Testis (tissue), 3 donors: ENCODE data around the gene GRM5. TPM values are rescaled to one million over a fixed set of nuclear protein-coding genes. Genes with fewer than 3 reads are reported as not detected.

Experiments used
- DNase-seq: peaks from one replicate; pipeline ENCODE4 v3.0.0-alpha.2; 2019
- H3K27ac ChIP-seq, 2 donors: fragments of 200-600 bp; sonication (generic); one replicate each; pipeline ENCODE4 v1.5.1; 2019
- H3K27me3 ChIP-seq: fragments of 200-600 bp; sonication (generic); one replicate; pipeline ENCODE4 v1.5.1; 2019
- H3K36me3 ChIP-seq: fragments of 200-600 bp; sonication (generic); one replicate; pipeline ENCODE4 v1.5.1; 2017; ENCODE audit warnings: low read depth; ENCODE audit errors: missing control alignments
- H3K4me1 ChIP-seq: fragments of 200-600 bp; sonication (generic); one replicate; pipeline ENCODE4 v1.5.1; 2019
- H3K4me3 ChIP-seq, 2 donors: fragments of 200-600 bp; sonication (generic); one replicate each; pipeline ENCODE4 v1.5.1; 2017 to 2019
- H3K9me3 ChIP-seq: fragments of 200-600 bp; sonication (generic); one replicate; pipeline ENCODE4 v1.5.1; 2017
- CTCF ChIP-seq, 3 experiments: fragments of 450-650 bp in 2 of 3; fragments of 200-600 bp in 1 of 3; sonication (generic) in 1 of 3; IDR thresholded peaks; one replicate each; pipeline ENCODE4 v1.5.1; 2016 to 2019; ENCODE audit warnings: antibody characterized with exemption in 3 of 3, mild to moderate bottlenecking in 2 of 3, moderate library complexity in 1 of 3
- POLR2A ChIP-seq: fragments of 450-650 bp; IDR thresholded peaks from one replicate; pipeline ENCODE4 v1.6.1; 2017; ENCODE audit warnings: antibody characterized with exemption, mild to moderate bottlenecking, moderate library complexity
- WGBS, 2 donors: methylation state at CpG; one replicate each; pipeline ENCODE4 v1.1.5; 2018; 5-methylcytosine and 5-hydroxymethylcytosine counted together
- intact Hi-C: fragments of 100-400 bp; cut with DNase I; formaldehyde crosslinking; loops from one replicate; pipeline ENCODE4 v1.15.1; 2023; ENCODE audit warnings: low total_unique reads
- polyA plus RNA-seq: library from polyadenylated mRNA; stranded (reverse); fragments of 350-450 nt; fragmentation: Illumina TruSeq; extraction: RNeasy Lipid Tissue Mini Kit (QIAGEN cat#74804); gene quantifications from one replicate; pipeline ENCODE4 v1.2.3, GENCODE V29; 2014; ENCODE audit warnings: low read depth, low replicate concordance; ENCODE audit not compliant: insufficient read depth
- total RNA-seq, 2 donors: library from RNA; depleted of rRNA; stranded (reverse); fragments of >200 nt; gene quantifications; one replicate each; pipeline ENCODE4 v1.2.3, GENCODE V29; 2016

Gene GRM5
- total and polyA plus RNA-seq, 3 donors from 2014 or later = 2.3 to 4.9 (median 2.8) TPM

- intact Hi-C loops = no loop called here
- no peak for DNase-seq
- H3K9me3 ChIP-seq = no peaks in the 10 kb centered on the region
- no peaks in the 10 kb centered on the region for H3K4me1 ChIP-seq
- H3K36me3 ChIP-seq = no peaks in the 10 kb centered on the region
- no peak overlapping the region for H3K27ac ChIP-seq
- 76% methylated on average over 1 of the region's 1 CpG for WGBS, 2 donors
- no peak overlapping the region for H3K4me3 ChIP-seq
- TF ChIP-seq CTCF (IDR thresholded peaks at IDR 0.05) (no peak), POLR2A (no peak)
- H3K27me3 ChIP-seq = no peaks in the 10 kb centered on the region
Observed at GRCh38 chr11:88617226-88617625, 448.6 kb downstream of the GRM5 start.

GRCh38 chr11:88604260-88604659 is 461.5 kb downstream of the GRM5 start:
- no peak for DNase-seq
- Histone ChIP-seq H3K9me3 (no peaks in the 10 kb centered on the region), H3K36me3 (no peaks in the 10 kb centered on the region), H3K4me1 (peaks cover 4% of the 10 kb centered on the region), H3K27ac (no peak overlapping the region), H3K27me3 (no peaks in the 10 kb centered on the region), H3K4me3 (no peak overlapping the region)
- WGBS, 2 donors = 62 to 66% methylated on average over 2 of the region's 2 CpGs
- no peak for TF ChIP-seq POLR2A
- TF ChIP-seq CTCF (IDR thresholded peaks at IDR 0.05) = no peak
- intact Hi-C loops = no loop called here

- TF ChIP-seq CTCF (IDR thresholded peaks at IDR 0.05) (no peak), POLR2A (no peak)
- 65 to 69% methylated on average over 3 of the region's 3 CpGs for WGBS, 2 donors
- intact Hi-C loops = no loop called here
- Histone ChIP-seq H3K4me1 (peaks cover 4% of the 10 kb centered on the region), H3K27me3 (no peaks in the 10 kb centered on the region), H3K9me3 (no peaks in the 10 kb centered on the region), H3K4me3 (no peak overlapping the region), H3K27ac (peak overlapping the region in 1 of 2 donors; percentile 9), H3K36me3 (no peaks in the 10 kb centered on the region)
- DNase-seq = no peak
Observed at GRCh38 chr11:88603091-88603867, 462.5 kb downstream of the GRM5 start.

- no peaks in the 10 kb centered on the region for H3K4me1 ChIP-seq
- intact Hi-C loops = no loop called here
- no peak overlapping the region for H3K27ac ChIP-seq
- TF ChIP-seq POLR2A (no peak), CTCF (IDR thresholded peaks at IDR 0.05) (no peak)
- H3K27me3 ChIP-seq = no peaks in the 10 kb centered on the region
- no peaks in the 10 kb centered on the region for H3K9me3 ChIP-seq
- 80 to 89% methylated on average over 2 of the region's 2 CpGs for WGBS, 2 donors
- no peaks in the 10 kb centered on the region for H3K36me3 ChIP-seq
- H3K4me3 ChIP-seq = no peak overlapping the region
- no peak for DNase-seq
Observed at GRCh38 chr11:88597387-88597786, 468.4 kb downstream of the GRM5 start.

- Histone ChIP-seq H3K27ac (no peak overlapping the region), H3K36me3 (no peaks in the 10 kb centered on the region), H3K4me3 (no peak overlapping the region), H3K4me1 (no peaks in the 10 kb centered on the region), H3K27me3 (no peaks in the 10 kb centered on the region), H3K9me3 (no peaks in the 10 kb centered on the region)
- 94 to 96% methylated on average over 2 of the region's 2 CpGs for WGBS, 2 donors
- intact Hi-C loops = no loop called here
- TF ChIP-seq POLR2A (no peak), CTCF (IDR thresholded peaks at IDR 0.05) (no peak)
- no peak for DNase-seq
Observed at GRCh38 chr11:88596786-88597185, 469.0 kb downstream of the GRM5 start.
